ENCODE results near the gene GAPDH.

DNA sequence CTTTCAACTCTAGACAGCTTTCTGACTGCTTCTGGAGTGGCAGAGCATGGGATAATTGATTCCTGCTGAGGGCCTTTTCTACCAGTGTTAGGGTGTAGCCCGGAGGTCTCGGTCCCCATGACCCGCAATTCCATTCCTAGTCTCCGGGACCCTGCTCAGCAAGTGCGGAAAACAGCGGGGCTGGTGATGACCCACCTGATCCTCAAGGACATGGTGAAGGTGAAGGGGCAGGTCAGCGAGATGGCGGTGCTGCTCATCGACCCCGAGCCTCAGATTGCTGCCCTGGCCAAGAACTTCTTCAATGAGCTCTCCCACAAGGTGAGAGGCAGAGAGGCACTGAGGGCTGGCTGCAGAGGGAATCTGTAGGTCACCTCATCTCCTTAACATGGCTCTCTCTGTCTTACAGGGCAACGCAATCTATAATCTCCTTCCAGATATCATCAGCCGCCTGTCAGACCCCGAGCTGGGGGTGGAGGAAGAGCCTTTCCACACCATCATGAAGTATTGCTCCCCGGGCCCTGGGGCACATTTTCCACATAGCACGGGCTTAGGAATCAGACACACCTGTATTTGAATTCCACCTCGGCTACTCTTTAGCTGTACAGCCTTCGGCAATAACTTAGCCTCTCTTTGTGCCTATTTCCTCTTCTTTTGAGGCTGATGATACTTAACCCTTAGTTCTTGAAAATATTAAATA lies 5.6 kb upstream of the GAPDH start:
- TF ChIP-seq ZNF274 (IDR thresholded peaks at IDR 0.05; ENCODE audit: low read depth, low read length) (no peak), YY1 (IDR thresholded peaks at IDR 0.05; ENCODE audit: insufficient read depth, insufficient read length) (no peak), SUZ12 (IDR thresholded peaks at IDR 0.05; ENCODE audit: extremely low read depth, insufficient read depth, insufficient read length) (no peak)

All from NT2/D1 (cell line).